Right atrium auricular region (tissue), 2 donors: ENCODE data around the gene ARL11. TPM values are rescaled to one million over a fixed set of nuclear protein-coding genes. Genes with fewer than 3 reads are reported as not detected.
"Not testable (repeated sequence)": the region's sequence is repeated elsewhere in the genome, so short reads cannot be mapped to it uniquely, and the experiment has no call there.

Experiments
- DNase-seq: peaks from one replicate; pipeline ENCODE4 v3.0.0-alpha.2; 2019; ENCODE audit warnings: low spot score
- H3K27ac ChIP-seq, 2 donors: fragments of 200-600 bp; sonication (generic); 1 replicate in 1 of 2; 2 replicates in 1 of 2; pipeline ENCODE4 v1.5.1; 2016 to 2019
- H3K27me3 ChIP-seq, 2 donors: fragments of 200-600 bp; sonication (generic); one replicate each; pipeline versions ENCODE4 v1.5.1 to v1.6.0; 2017 to 2019
- H3K36me3 ChIP-seq: fragments of 200-600 bp; sonication (generic); one replicate; pipeline ENCODE4 v1.5.1; 2016
- H3K4me1 ChIP-seq, 2 donors: fragments of 200-600 bp; sonication (generic); one replicate each; pipeline versions ENCODE4 v1.5.1 to v1.6.0; 2017 to 2019
- H3K4me3 ChIP-seq, 2 donors: fragments of 200-600 bp; sonication (generic); 1 replicate in 1 of 2; 2 replicates in 1 of 2; pipeline ENCODE4 v1.5.1; 2017 to 2019; ENCODE audit warnings: mild to moderate bottlenecking in 1 of 2, moderate library complexity in 1 of 2
- H3K9me3 ChIP-seq, 2 donors: fragments of 200-600 bp; sonication (generic); one replicate each; pipeline ENCODE4 v1.5.1; 2019
- total RNA-seq, 2 donors: library from RNA; depleted of rRNA; stranded (reverse); fragments of >200 nt; gene quantifications; one replicate each; pipeline ENCODE4 v1.1.0, GENCODE V29; 2016
- TF ChIP-seq, protein P1 (sequence below), 2 donors: fragments of 200-600 bp; sonication (generic); IDR thresholded peaks; one replicate each; pipeline ENCODE4 v1.5.1; 2019; ENCODE audit warnings: antibody characterized with exemption in 2 of 2

The ARL11 gene
- total RNA-seq, 2 donors from 2014 or later = 0.19 to 0.63 TPM

DNA sequence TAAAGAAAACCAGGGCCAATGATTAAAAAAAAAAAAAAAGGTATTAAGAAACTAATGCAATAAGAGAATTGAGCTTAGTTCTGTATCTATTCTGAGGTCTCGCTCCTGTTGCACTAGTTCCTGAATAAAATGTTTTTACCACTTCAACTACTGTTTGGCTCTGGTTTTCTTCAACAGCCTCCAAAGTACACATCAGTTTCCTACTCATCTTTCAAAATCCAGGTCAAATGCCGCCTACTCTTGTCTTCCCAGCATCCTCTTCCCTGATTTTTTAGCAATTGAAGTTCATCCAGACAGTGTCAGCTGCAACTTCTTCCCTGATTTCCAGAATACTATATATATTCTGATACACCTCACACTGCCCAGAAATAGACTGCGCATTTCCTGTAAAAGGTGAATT lies 41.6 kb upstream of the ARL11 start:
- H3K4me1 ChIP-seq = peaks cover 0 to 20% of the 10 kb centered on the region in 2 donors
- TF ChIP-seq, protein P1, sequence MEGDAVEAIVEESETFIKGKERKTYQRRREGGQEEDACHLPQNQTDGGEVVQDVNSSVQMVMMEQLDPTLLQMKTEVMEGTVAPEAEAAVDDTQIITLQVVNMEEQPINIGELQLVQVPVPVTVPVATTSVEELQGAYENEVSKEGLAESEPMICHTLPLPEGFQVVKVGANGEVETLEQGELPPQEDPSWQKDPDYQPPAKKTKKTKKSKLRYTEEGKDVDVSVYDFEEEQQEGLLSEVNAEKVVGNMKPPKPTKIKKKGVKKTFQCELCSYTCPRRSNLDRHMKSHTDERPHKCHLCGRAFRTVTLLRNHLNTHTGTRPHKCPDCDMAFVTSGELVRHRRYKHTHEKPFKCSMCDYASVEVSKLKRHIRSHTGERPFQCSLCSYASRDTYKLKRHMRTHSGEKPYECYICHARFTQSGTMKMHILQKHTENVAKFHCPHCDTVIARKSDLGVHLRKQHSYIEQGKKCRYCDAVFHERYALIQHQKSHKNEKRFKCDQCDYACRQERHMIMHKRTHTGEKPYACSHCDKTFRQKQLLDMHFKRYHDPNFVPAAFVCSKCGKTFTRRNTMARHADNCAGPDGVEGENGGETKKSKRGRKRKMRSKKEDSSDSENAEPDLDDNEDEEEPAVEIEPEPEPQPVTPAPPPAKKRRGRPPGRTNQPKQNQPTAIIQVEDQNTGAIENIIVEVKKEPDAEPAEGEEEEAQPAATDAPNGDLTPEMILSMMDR (IDR thresholded peaks at IDR 0.05) = no peak
- no peaks in the 10 kb centered on the region for H3K36me3 ChIP-seq
- no peak overlapping the region for H3K27ac ChIP-seq
- H3K4me3 ChIP-seq = no peak overlapping the region
- DNase-seq = no peak
- H3K9me3 ChIP-seq = no peaks in the 10 kb centered on the region
- H3K27me3 ChIP-seq = no peaks in the 10 kb centered on the region

DNA sequence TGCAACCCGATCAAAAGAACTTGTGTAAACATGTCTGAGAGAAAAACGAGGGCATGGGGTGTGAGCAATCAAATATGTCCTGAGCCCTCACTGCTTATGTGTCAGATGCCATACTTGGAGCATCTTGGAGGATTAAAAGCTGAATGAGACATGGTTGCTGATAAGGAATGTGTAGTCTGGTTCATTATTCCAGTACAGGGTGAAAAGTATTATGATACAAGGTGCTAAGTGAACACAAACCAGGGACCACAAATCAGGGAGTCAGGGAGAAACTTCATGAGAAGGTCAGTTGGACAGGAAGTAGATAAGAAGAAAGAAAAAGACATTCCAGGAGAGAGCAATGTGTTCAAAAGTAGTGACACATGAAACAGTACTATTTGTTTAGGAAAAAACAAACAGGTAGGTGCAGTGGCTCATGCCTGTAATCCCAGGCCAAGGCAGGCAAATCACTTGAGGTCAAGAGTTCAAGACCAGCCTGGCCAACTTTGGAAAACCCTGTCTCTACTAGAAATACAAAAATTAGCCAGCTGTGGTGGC lies 40.9 kb upstream of the ARL11 start:
- H3K9me3 ChIP-seq = no peaks in the 10 kb centered on the region
- no peak overlapping the region for H3K4me3 ChIP-seq
- H3K36me3 ChIP-seq = no peaks in the 10 kb centered on the region
- DNase-seq = no peak
- no peaks in the 10 kb centered on the region for H3K27me3 ChIP-seq
- TF ChIP-seq, protein P1 (IDR thresholded peaks at IDR 0.05) = no peak
- no peak overlapping the region for H3K27ac ChIP-seq
- H3K4me1 ChIP-seq = peaks cover 0 to 20% of the 10 kb centered on the region in 2 donors

DNA sequence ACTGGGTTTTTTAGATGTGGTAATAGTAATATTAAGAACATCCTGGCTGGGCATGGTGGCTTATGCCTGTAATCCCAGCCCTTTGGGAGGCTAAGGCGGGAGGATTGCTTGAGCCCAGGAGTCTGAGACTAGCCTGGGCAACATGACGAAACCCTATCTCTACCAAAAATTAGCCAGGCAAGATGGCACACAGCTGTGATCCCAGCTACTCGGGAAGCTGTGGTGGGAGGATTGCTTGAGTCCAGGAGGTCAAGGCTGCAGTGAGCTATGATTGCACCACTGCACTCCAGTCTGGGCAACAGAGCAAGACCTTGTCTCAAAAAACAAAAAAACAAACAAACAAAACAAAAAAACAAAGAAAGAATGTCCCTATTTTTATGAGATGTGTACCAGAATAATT lies 37.6 kb upstream of the ARL11 start:
- not testable (repeated sequence) for H3K27ac ChIP-seq, H3K9me3 ChIP-seq, H3K27me3 ChIP-seq, H3K4me3 ChIP-seq, DNase-seq, H3K4me1 ChIP-seq, H3K36me3 ChIP-seq

DNA sequence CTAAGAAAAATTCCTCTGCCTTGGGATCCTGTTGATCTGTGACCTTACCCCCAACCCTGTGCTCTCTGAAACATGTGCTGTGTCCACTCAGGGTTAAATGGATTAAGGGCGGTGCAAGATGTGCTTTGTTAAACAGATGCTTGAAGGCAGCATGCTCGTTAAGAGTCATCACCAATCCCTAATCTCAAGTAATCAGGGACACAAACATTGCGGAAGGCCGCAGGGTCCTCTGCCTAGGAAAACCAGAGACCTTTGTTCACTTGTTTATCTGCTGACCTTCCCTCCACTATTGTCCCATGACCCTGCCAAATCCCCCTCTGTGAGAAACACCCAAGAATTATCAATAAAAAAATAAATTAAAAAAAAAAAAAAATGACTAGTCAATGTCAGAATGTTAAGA lies 34.4 kb upstream of the ARL11 start:
- H3K4me3 ChIP-seq, DNase-seq, H3K9me3 ChIP-seq, H3K4me1 ChIP-seq, H3K27me3 ChIP-seq, H3K36me3 ChIP-seq, H3K27ac ChIP-seq: not testable (repeated sequence)

DNA sequence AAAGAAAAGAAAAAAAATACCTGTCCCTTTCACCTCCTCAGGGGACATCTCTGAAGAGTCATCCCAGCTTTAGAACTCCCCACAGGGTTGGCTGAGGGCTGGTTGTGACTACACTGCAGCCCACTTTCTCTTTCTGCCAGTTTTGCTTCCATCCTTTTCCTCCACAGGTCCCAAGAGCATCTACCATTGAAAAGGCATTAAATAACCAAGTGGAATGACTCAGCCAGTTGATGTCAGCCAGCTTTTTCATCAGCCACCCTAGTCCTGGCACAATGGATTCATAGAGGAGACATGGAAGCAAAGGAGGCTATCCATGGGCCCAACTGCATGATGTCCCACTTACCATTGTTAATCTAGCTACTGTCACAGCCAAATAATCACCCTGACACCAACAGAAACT lies 33.7 kb upstream of the ARL11 start:
- Histone ChIP-seq H3K27ac (no peak overlapping the region), H3K4me1 (no peaks in the 10 kb centered on the region), H3K27me3 (no peaks in the 10 kb centered on the region), H3K4me3 (no peak overlapping the region), H3K9me3 (no peaks in the 10 kb centered on the region), H3K36me3 (no peaks in the 10 kb centered on the region)
- TF ChIP-seq, protein P1 (IDR thresholded peaks at IDR 0.05) = no peak
- no peak for DNase-seq

DNA sequence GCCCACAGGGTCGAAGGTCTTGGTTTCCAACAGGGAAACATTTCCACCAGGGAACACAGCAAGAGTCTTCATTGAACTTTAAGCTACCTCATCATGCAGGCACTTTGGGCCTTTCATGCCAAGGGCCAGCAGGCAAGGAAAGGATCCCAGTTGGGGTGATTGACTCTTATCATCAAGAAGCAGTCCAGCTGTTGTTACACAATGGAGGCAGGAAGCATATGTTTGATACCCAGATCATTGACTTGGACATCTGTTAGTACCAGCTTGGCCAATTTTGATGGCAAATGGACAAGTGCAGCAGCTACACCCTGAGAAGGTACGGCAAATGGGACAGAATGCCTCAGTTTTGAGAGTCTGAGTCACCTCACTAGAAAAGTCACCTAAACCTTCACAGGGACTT lies 32.1 kb upstream of the ARL11 start:
- H3K9me3 ChIP-seq = no peaks in the 10 kb centered on the region
- no peaks in the 10 kb centered on the region for H3K4me1 ChIP-seq
- no peaks in the 10 kb centered on the region for H3K36me3 ChIP-seq
- H3K4me3 ChIP-seq = no peak overlapping the region
- H3K27me3 ChIP-seq = no peaks in the 10 kb centered on the region
- TF ChIP-seq, protein P1 (IDR thresholded peaks at IDR 0.05) = no peak
- DNase-seq = no peak
- H3K27ac ChIP-seq = no peak overlapping the region

DNA sequence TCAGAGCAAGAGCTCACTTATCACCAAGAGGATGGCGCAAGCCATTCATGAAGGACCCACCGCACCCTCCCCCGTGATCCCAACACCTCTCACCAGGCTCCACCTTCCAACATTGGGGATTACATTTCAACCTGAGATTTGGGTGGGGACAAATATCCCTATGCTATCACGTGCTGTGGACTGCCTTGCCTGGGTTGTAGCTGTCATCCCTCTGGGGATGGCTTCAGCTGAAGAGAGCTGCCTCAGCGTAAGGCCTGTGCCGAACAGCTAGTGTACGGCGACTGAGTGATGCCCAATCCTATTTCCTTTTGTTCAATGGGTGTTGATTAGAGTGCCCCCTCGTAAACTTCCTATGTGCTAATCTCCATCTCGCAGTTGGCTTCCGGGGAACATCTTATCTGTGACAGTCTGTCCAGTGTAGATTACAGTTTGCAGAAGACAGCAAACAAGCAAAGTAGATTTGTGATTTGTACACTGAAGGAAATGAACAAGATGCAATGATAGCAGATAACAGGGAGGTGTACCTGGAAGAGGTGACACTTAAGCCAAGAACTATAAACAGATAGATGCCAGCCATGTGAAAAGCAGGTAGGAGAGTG lies 31.2 kb upstream of the ARL11 start:
- no peaks in the 10 kb centered on the region for H3K36me3 ChIP-seq
- no peak overlapping the region for H3K4me3 ChIP-seq
- H3K27me3 ChIP-seq = no peaks in the 10 kb centered on the region
- no peak for DNase-seq
- H3K27ac ChIP-seq = no peak overlapping the region
- no peaks in the 10 kb centered on the region for H3K4me1 ChIP-seq
- TF ChIP-seq, protein P1 (IDR thresholded peaks at IDR 0.05) = no peak
- H3K9me3 ChIP-seq = no peaks in the 10 kb centered on the region
